ENCODE data around the gene CCDC40.

Gene CCDC40

DNA sequence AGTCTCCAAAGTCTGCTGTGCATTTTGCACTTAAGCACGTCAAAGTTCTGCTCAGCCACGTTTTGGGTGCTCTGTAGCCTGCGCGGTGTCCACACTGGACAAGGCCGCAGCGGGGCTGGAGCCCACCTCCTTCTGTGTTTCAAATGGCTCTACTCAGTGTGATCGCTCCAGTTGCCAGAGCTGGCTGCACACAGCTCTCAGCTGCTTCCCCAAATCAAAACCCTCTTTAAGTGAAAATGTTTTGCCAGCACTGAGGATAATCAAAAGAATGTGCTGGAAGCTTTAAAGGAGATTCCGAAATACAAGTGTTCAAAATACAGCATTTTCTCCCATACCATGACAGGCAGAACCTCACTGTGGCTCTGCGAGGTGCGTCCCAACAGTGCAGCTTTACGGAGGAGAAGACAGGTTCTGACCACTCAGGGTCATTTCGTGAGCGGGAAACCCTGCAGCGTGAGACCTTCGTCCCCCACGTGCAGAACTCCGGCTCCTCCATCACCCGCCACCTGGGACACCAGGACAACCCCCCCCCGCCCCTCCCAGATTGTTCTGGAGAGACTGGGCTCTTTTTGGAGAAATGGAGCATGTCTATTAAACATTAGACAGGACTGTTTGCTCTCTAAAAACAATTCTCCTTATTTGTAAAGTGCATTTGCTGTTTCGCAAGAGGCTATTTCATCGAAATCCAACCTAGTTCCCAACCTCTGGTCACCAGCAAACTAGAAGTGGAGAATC is 17.4 kb upstream of the CCDC40 start:
- DNase-seq (ENCODE audit: low spot score), result no peak

- no peak for DNase-seq (ENCODE audit: low spot score)
Measured at GRCh38 chr17:80021600-80021999, 14.8 kb upstream of the CCDC40 start.

DNA sequence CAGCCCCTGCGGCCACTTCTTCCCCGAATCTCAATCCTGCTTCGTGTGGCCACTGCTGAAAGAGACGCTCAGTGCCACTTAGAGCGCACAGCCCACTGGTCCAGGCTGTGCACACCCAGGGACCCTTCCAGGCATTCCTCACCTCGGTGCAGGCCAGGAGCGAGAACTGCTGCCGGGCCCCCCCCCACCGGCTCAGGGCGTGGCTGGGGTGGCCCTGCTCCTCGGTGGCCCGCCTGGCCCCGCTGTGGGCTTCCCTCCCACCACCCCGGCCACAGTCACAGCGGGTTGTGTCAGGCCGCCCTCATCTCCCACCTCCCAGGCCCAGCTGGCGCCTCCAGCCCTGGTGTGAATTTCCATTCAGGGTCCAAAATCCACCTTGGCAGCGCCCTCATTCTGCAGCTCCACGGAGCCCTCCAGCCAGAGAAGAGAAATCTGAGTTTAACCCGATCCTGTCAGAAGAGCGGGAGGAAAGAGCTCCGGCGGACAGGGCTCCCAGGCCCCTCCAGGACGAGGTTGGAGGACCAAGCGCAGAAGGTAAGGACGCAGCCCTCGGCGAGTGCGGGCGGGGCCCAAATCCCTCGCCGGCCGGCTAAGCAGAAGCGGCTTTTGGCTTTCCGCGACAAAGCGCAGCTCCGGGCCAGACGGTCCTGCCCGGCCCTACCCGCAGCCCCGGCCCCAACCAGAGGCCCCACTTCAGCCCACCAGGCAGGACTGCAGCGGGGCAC is 12.8 kb upstream of the CCDC40 start:
- DNase-seq (ENCODE audit: low spot score), result no peak

DNA sequence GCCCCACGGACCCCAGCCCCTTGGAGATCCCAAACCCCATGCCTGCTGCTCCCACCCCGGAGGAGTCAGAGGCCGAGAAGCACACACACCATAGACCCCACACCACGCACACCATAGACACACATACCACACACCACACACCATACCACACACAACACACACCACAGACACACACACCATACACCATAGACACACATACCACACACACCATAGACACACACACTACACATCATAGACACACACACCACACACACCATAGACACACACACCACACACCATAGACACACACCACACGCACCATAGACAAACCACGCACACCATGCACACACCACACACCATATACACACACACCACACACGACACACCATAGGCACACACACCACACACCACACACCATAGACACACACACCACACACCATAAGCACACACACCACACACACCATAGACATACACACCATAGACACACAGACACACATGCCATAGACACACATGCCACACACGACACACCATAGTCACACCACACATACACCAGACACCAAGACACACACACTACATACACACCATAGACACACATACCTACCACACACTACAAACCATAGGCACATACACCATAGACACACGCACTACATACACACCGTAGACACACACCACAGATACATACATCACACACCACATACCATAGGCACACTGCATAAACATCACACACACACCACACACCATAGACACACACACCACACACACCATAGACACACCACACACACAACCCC is 12.1 kb upstream of the CCDC40 start:
- DNase-seq (ENCODE audit: low spot score), result no peak

DNA sequence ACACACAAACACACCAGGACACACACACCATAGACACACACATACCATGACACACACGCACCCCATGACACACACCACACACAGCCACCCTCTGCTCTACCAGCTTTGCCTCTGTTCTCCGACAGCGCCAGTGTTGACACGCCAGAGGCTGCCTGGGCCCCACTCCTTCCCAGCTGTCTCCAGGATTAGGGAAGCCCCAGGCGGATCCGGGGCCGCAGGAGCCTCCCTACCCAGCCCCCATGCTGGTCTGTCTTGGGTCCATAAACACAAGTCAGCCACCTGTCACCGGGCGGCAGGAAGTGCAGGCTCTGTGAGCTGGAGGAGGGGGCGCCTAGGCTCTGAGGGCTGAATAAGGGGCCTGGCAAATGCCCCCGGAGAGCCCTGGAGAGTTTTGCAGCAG is 11.3 kb upstream of the CCDC40 start:
- DNase-seq (ENCODE audit: low spot score), result no peak

- no peak for DNase-seq (ENCODE audit: low spot score)
Measured at GRCh38 chr17:80025796-80026195, 10.6 kb upstream of the CCDC40 start.

DNA sequence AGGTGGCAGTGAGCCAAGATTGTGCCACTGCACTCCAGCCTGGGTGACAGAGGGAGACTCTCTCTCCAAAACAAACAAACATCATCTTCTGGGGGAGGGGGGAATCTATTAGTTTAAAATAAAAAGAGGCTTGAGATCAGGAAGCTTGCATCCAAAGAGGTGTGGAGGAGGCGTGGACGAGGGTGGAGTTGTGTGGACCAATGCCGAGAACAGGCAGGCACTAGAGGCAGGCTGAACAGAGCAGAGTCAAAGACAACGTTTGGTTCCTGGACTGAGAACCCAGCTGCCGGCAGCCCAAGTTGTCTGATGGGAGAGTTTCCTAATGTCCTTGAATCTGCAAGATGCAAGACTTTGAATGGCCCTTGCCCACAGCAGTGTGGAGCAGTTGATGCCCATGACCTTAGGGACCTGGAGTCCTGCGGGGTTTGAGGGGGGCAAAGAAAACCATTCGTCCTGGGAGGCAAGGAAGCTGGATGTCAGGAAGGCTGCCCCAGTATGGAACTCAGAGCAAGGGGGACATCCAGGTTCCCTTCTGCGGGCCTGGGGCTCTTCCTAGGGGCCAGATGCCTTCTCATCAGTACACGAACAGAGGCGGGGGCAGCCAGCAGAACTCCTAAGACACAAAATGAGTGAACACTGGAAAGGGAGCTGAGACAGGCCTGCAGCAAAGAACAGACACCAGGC is 9.9 kb upstream of the CCDC40 start:
- DNase-seq (ENCODE audit: low spot score), result no peak

GRCh38 chr17:80027043-80027435 is 9.4 kb upstream of the CCDC40 start:
- DNase-seq (ENCODE audit: low spot score), result no peak

- DNase-seq (ENCODE audit: low spot score), result no peak
Measured at GRCh38 chr17:80028030-80028429, 8.4 kb upstream of the CCDC40 start.

DNA sequence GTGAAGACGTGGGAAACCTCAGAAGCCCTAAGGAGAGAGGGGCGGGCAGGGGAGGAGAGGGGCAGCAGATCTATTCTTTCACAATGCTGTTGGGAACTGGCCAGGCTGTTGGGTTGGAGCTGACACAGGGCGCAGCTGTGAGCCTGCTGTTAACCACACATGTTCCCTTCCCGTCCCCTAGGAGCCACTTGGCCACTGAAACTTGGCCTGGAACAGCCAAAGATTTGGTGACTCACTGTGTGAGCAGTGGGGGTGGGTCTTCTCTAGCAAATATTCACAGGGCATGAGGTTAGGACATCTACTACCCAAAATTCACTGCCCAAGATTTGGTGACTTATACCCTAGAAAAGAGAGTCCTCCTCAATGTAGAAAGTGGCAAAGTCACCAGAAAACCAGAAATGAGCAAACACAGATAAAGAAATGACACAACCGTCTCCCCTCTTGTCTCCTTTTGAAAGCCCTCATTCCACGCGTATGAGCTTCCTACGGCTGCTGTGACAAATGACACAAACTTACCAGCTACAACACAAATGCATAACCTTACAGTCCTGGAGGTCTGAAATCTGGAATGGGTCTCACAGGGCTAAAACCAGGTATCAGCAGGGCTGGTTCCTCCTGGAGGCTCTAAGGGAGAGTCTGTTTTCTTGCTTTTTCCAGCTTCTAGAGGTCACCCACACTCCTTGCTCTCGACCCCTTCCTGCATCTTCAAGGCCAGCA is 7.0 kb upstream of the CCDC40 start:
- DNase-seq (ENCODE audit: low spot score), result no peak

GRCh38 chr17:80030730-80031410 is 5.6 kb upstream of the CCDC40 start:
- DNase-seq (ENCODE audit: low spot score), result no peak

GRCh38 chr17:80031691-80032430 is 4.6 kb upstream of the CCDC40 start:
- DNase-seq (ENCODE audit: low spot score), result no peak

DNA sequence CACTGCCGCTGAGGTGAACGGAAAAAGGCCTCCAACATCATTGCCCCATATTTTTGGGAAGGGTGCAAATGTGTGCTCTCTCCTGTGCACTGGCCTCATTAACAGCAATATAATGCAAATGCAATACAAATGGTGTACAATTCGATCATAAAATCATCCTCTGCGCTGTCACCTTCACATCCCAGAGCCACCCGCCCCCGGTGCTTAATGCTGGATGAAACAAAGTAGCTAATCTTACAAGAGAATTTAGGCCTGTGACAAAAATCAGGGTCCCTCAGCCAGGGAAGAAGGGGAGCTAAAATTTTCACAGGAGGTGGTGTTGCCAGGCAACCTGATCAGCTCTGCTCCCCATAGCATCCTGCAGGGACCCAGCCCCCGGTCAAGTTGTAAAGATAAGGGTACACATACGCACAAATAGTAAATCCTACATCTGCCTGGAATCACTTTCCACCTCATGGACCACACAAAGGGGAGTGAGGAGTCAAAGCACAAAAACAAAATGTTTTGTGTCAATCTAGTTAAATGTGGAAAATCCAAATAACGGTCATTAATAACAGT is 3.7 kb upstream of the CCDC40 start:
- no peak for DNase-seq (ENCODE audit: low spot score)

DNA sequence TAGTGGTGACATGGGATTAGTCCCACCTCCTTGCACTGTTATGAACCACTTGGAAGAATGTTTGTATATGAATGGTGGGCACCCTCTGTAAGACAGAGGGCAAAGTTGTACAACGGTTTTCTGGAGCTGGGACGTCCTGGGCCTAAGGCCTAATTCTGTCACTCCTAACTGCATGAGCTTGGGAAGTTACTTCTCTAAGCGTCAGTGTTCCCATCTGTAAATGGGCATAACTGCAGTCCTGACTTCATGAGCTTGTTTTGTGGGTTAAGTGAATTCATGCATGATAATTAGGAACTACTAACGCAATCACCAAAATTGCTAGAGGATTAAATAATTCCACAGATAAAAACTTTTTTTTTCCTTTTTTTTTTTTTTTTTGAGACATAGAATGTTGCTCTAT is 2.6 kb upstream of the CCDC40 start:
- no peak for DNase-seq (ENCODE audit: low spot score)

DNA sequence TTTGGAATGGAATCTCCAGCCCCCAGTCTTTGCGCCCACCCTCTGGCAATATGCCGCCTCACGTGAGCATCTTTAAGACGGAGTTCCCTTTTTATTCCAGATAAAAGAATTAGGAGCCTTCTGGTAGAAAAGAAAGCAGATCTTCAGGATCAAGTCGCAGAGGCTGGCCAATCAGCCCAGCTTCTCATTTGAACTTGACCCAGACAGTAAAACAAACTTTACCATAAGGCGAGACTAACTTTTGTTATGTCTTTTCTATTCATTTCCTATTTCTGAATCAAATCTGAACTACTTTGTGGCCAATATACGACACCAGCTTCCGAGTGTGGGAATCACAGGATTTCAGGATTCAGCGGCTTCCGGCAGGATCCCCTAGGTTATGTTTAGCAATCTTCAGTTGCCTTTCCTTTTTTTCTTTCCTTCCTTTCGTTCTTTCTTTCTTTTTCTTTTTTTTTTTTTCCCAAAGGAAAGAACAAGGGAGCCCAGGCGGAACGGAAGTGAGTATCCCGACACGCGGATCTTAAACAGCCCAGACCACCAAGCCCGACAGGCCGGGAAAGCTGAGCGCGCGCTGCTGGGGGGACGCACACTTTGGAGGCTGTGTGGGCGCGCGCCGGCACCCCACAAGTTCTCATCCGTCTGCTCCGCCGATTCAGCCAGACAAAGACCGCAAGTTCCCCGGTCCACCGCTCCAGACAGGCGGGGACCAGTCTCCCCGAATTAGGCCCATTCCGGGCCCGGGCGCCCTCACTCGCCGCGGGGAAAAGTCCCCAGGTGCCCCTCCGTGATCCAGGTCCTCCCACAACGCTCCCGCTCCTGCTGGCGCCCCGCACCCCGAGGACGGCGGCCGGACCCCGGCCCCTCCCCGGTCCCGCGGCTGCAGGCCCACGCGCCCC is 1.4 kb upstream of the CCDC40 start:
- peak; percentile 51 for DNase-seq (ENCODE audit: low spot score)

DNA sequence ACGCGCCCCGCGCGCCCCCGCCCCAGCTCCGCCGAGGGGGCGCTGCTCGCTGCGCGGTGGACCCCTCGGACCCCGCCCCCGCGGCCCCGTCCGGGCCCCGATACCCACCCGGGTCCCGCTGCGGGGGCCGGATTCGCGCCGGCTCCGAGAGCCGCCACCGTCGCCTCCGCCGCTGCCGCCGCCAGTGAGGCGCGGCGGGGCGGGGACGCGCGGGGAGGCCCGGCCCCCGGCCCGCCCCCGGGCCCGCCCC is 830 bp upstream of the CCDC40 start, which contains the start of gene TBC1D16:
Gene TBC1D16 (minus strand): TSS at position 186 of the 250 bp plus-strand sequence. CDS start 22,325 bp downstream, outside the sequence.
- DNase-seq (ENCODE audit: low spot score), result no peak

- DNase-seq (ENCODE audit: low spot score), result peak; percentile 29
Measured at GRCh38 chr17:80036715-80037477, 454 bp downstream of the CCDC40 start.

GRCh38 chr17:80043963-80044362 is 7.5 kb downstream of the CCDC40 start:
- DNase-seq (ENCODE audit: low spot score), result no peak

All from CD4-positive, alpha-beta T cell treated with Interleukin-2 at 100 ng/mL for 4 hours (primary cell).